Sigmoid colon (tissue), 7 donors: ENCODE data around the gene CD93. TPM values are rescaled to one million over a fixed set of nuclear protein-coding genes. Genes with fewer than 3 reads are reported as not detected.

ENCODE experiments used
- DNase-seq: peaks from one replicate; pipeline ENCODE4 v3.0.0-alpha.2; 2019
- H3K27ac ChIP-seq, 4 donors: fragments of 200-600 bp; sonication (generic); one replicate each; pipeline ENCODE4 v1.5.1; 2016 to 2019; ENCODE audit warnings: mild to moderate bottlenecking in 1 of 4
- H3K27me3 ChIP-seq, 3 donors: fragments of 200-600 bp; sonication (generic); one replicate each; pipeline ENCODE4 v1.5.1; 2019; ENCODE audit warnings: mild to moderate bottlenecking in 1 of 3
- H3K36me3 ChIP-seq, 4 donors: fragments of 200-600 bp; sonication (generic); one replicate each; pipeline ENCODE4 v1.5.1; 2016 to 2019
- H3K4me1 ChIP-seq, 4 donors: fragments of 200-600 bp; sonication (generic); one replicate each; pipeline ENCODE4 v1.5.1; 2017 to 2019
- H3K4me3 ChIP-seq, 4 donors: fragments of 200-600 bp; sonication (generic); one replicate each; pipeline ENCODE4 v1.5.1; 2017 to 2019; ENCODE audit warnings: mild to moderate bottlenecking in 2 of 4, moderate library complexity in 1 of 4
- H3K9me3 ChIP-seq, 4 donors: fragments of 200-600 bp in 3 of 4; sonication (generic) in 3 of 4; one replicate each; pipeline versions ENCODE4 v1.5.1 to v1.6.1; 2013 to 2019
- EP300 ChIP-seq, 4 donors: sonication (generic); formaldehyde crosslinking; IDR thresholded peaks; one replicate each; pipeline ENCODE4 v1.6.1; 2017; ENCODE audit warnings: antibody characterized with exemption in 4 of 4
- POLR2A ChIP-seq, 2 donors: fragments of 450-650 bp; IDR thresholded peaks; one replicate each; pipeline ENCODE4 v1.6.1; 2016; ENCODE audit warnings: antibody characterized with exemption in 2 of 2, mild to moderate bottlenecking in 2 of 2, moderate library complexity in 2 of 2
- POLR2AphosphoS5 ChIP-seq, 4 donors: sonication (generic); formaldehyde crosslinking; IDR thresholded peaks; one replicate each; pipeline ENCODE4 v1.6.1; 2017; ENCODE audit warnings: antibody characterized with exemption in 4 of 4
- WGBS, 2 donors: extraction: QIAGEN DNeasy Blood & Tissue Kit; methylation state at CpG; one replicate each; pipeline ENCODE4 v1.1.7; 2013; 5-methylcytosine and 5-hydroxymethylcytosine counted together
- intact Hi-C: fragments of 100-400 bp; cut with DNase I; formaldehyde crosslinking; loops from one replicate; pipeline ENCODE4 v1.15.1; 2023
- polyA plus RNA-seq, 3 donors: library from polyadenylated mRNA; stranded (reverse); fragments of 200-250 nt; gene quantifications; one replicate each; pipeline ENCODE4 v1.2.3, GENCODE V29; 2013
- total RNA-seq, 4 donors: library from RNA; depleted of rRNA; stranded (reverse); fragments of >200 nt; gene quantifications; one replicate each; pipeline ENCODE4 v1.1.0, GENCODE V29; 2016
- TF ChIP-seq, protein P1 (sequence below), 4 experiments: fragments of 450-650 bp in 3 of 4; fragments of 200-600 bp in 1 of 4; IDR thresholded peaks; one replicate each; pipeline ENCODE4 v1.5.1; 2016 to 2019; ENCODE audit warnings: antibody characterized with exemption in 4 of 4, mild to moderate bottlenecking in 3 of 4, moderate library complexity in 2 of 4
- donor health status: healthy with polysubstance abuse.
- donor health status: Bipolar disorder and iron deficiency.
- donor health status: healthy.

The CD93 gene
- total and polyA plus RNA-seq, 7 donors: 1.8 to 27.2 (median 14.5) TPM

DNA sequence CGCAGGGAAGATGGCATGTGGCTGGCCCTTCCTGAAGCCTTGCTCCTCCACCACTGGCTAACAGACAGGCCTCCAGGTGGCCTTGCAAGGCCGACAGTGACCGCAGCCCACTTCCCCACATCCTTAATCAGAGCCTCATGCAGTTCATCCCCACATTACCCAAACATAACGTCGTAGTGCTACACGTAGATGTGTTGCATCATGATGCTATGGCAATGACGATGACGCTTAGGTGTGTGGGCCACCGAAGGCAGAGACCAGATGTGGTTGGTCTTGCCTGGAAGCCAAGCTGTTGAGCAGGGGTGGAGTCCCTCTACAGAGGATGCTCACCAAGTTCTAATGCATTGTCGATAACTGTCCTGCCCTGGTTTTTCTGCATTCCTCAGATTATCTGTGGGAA, 5.6 kb downstream of the CD93 start:
- WGBS, 2 donors: 88 to 90% methylated on average over 10 of the region's 10 CpGs
- no peaks in the 10 kb centered on the region for H3K4me1 ChIP-seq
- H3K27me3 ChIP-seq: peaks cover 0 to 5% (median 0%) of the 10 kb centered on the region in 3 donors
- intact Hi-C loops: no loop called here
- no peaks in the 10 kb centered on the region for H3K9me3 ChIP-seq
- no peak overlapping the region for H3K4me3 ChIP-seq
- TF ChIP-seq POLR2A (IDR thresholded peaks at IDR 0.05): no peak
- TF ChIP-seq, protein P1, sequence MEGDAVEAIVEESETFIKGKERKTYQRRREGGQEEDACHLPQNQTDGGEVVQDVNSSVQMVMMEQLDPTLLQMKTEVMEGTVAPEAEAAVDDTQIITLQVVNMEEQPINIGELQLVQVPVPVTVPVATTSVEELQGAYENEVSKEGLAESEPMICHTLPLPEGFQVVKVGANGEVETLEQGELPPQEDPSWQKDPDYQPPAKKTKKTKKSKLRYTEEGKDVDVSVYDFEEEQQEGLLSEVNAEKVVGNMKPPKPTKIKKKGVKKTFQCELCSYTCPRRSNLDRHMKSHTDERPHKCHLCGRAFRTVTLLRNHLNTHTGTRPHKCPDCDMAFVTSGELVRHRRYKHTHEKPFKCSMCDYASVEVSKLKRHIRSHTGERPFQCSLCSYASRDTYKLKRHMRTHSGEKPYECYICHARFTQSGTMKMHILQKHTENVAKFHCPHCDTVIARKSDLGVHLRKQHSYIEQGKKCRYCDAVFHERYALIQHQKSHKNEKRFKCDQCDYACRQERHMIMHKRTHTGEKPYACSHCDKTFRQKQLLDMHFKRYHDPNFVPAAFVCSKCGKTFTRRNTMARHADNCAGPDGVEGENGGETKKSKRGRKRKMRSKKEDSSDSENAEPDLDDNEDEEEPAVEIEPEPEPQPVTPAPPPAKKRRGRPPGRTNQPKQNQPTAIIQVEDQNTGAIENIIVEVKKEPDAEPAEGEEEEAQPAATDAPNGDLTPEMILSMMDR (IDR thresholded peaks at IDR 0.05): no peak
- TF ChIP-seq POLR2AphosphoS5 (IDR thresholded peaks at IDR 0.05): no peak
- no peak for TF ChIP-seq EP300 (IDR thresholded peaks at IDR 0.05)
- no peak overlapping the region for H3K27ac ChIP-seq
- H3K36me3 ChIP-seq: no peaks in the 10 kb centered on the region
- DNase-seq: no peak

GRCh38 chr20:23079926-23080325, 6.2 kb downstream of the CD93 start:
- intact Hi-C loops: no loop called here
- no peak overlapping the region for H3K27ac ChIP-seq
- TF ChIP-seq POLR2A (IDR thresholded peaks at IDR 0.05) (no peak), POLR2AphosphoS5 (IDR thresholded peaks at IDR 0.05) (no peak), EP300 (IDR thresholded peaks at IDR 0.05) (no peak)
- TF ChIP-seq, protein P1 (IDR thresholded peaks at IDR 0.05): no peak
- WGBS, 2 donors: 77 to 86% methylated on average over 2 of the region's 2 CpGs
- no peak overlapping the region for H3K4me3 ChIP-seq
- H3K9me3 ChIP-seq: no peaks in the 10 kb centered on the region
- no peaks in the 10 kb centered on the region for H3K4me1 ChIP-seq
- peaks cover 0 to 4% (median 0%) of the 10 kb centered on the region in 3 donors for H3K27me3 ChIP-seq
- H3K36me3 ChIP-seq: no peaks in the 10 kb centered on the region
- DNase-seq: no peak

DNA sequence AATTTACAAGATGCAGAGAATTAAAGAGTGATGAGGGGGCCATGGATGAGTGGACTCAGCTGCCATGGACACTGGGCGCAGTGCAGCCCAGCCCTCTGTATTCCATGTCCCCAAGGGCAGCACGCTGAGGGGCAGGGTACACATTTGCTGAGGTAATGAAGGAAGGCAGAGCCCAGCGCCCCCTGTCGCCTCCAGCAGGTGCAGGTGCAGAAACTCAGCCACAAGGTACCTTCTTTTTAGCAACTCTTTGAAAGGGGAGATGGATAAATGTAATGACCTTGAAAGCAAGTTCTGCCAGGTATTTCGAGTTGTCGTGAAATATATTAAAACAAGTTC, 7.1 kb downstream of the CD93 start:
- WGBS, 2 donors: 57 to 73% methylated on average over 6 of the region's 6 CpGs
- H3K27ac ChIP-seq: no peak overlapping the region
- peak; percentile 58 for DNase-seq
- no peaks in the 10 kb centered on the region for H3K36me3 ChIP-seq
- intact Hi-C loops: no loop called here
- TF ChIP-seq POLR2A (IDR thresholded peaks at IDR 0.05): no peak
- TF ChIP-seq, protein P1 (IDR thresholded peaks at IDR 0.05): no peak
- TF ChIP-seq POLR2AphosphoS5 (IDR thresholded peaks at IDR 0.05): no peak
- TF ChIP-seq EP300 (IDR thresholded peaks at IDR 0.05): no peak
- no peak overlapping the region for H3K4me3 ChIP-seq
- no peaks in the 10 kb centered on the region for H3K9me3 ChIP-seq
- no peaks in the 10 kb centered on the region for H3K27me3 ChIP-seq
- no peaks in the 10 kb centered on the region for H3K4me1 ChIP-seq

GRCh38 chr20:23078351-23079015, 7.6 kb downstream of the CD93 start:
- Histone ChIP-seq H3K9me3 (no peaks in the 10 kb centered on the region), H3K4me1 (no peaks in the 10 kb centered on the region), H3K36me3 (no peaks in the 10 kb centered on the region), H3K4me3 (no peak overlapping the region), H3K27me3 (no peaks in the 10 kb centered on the region), H3K27ac (no peak overlapping the region)
- intact Hi-C loops: no loop called here
- no peak for TF ChIP-seq POLR2AphosphoS5 (IDR thresholded peaks at IDR 0.05)
- TF ChIP-seq, protein P1 (IDR thresholded peaks at IDR 0.05): no peak
- no peak for TF ChIP-seq POLR2A (IDR thresholded peaks at IDR 0.05)
- no peak for TF ChIP-seq EP300 (IDR thresholded peaks at IDR 0.05)
- WGBS, 2 donors: 72 to 85% methylated on average over 5 of the region's 5 CpGs
- DNase-seq: peak; percentile 56

DNA sequence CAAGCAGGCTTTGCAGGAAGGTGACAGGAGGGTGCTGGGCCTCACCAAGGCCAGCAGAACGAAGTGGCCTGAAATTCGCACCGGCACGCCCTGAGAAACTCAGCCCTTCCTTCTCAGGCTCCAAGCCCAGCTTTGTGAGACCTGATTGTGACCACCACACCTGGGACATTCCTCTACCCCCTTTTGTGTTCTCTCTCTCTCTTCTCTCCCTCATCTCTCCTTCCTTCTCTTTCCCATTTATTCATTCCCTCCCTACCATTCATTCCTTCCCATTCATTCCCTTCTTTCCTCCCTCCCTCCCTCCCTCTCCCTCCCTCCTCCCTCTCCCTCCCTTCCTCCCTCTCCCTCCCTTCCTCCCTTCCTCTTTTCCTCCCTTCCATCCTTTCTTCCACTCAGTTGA, 8.8 kb downstream of the CD93 start:
- WGBS, 2 donors: 80 to 83% methylated on average over 4 of the region's 4 CpGs
- intact Hi-C loops: no loop called here
- DNase-seq: peak; percentile 46
- H3K27ac ChIP-seq: no peak overlapping the region
- no peaks in the 10 kb centered on the region for H3K36me3 ChIP-seq
- TF ChIP-seq EP300 (IDR thresholded peaks at IDR 0.05): no peak
- no peak for TF ChIP-seq POLR2A (IDR thresholded peaks at IDR 0.05)
- no peak for TF ChIP-seq POLR2AphosphoS5 (IDR thresholded peaks at IDR 0.05)
- TF ChIP-seq, protein P1 (IDR thresholded peaks at IDR 0.05): no peak
- no peaks in the 10 kb centered on the region for H3K4me1 ChIP-seq
- H3K9me3 ChIP-seq: no peaks in the 10 kb centered on the region
- no peak overlapping the region for H3K4me3 ChIP-seq
- H3K27me3 ChIP-seq: no peaks in the 10 kb centered on the region
